Activated CD8-positive, alpha-beta memory T cell treated with anti-CD3 and anti-CD28 coated beads, Interleukin-2, amount 50 U/mL, for 1 hour (primary cell): ENCODE measurements around the gene HCN2.

ENCODE experiments used
- DNase-seq: peaks from one replicate; pipeline ENCODE4 v3.0.0-alpha.2; 2020; ENCODE audit errors: extremely low read depth

Gene HCN2

GRCh38 chr19:589693-590395 lies at the start of gene HCN2:
Gene HCN2, plus strand, starts transcription at chr19:589881. Its CDS starts 65 bp downstream, at chr19:589946.
- no peak for DNase-seq

GRCh38 chr19:540867-541637 lies 48.6 kb upstream of the HCN2 start:
- DNase-seq, result no peak

GRCh38 chr19:541699-542098 lies 48.0 kb upstream of the HCN2 start:
- no peak for DNase-seq

GRCh38 chr19:542173-542866 lies 47.4 kb upstream of the HCN2 start:
- DNase-seq, result no peak

GRCh38 chr19:543910-544608 lies 45.6 kb upstream of the HCN2 start, which contains the start of gene GZMM:
Gene GZMM, plus strand, starts transcription at chr19:544053. Its CDS starts 19 bp downstream, at chr19:544072.
- DNase-seq, result no peak

DNA sequence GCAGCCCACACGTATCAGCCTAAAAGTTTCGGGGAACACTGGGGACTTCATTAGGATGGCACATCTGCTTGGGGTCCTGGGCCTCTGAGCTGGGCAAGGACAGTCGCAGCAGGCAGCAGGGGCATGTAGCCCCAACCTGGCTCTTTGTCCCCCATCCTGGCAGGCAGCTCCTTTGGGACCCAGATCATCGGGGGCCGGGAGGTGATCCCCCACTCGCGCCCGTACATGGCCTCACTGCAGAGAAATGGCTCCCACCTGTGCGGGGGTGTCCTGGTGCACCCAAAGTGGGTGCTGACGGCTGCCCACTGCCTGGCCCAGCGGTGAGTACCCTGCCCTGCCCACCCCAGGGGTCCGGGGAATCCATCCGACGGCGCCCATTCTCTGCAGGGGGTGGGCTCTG lies 42.6 kb upstream of the HCN2 start:
- DNase-seq, result no peak

- no peak for DNase-seq
Observed at GRCh38 chr19:547836-548720, 41.6 kb upstream of the HCN2 start.

GRCh38 chr19:548886-549830 lies 40.5 kb upstream of the HCN2 start:
- no peak for DNase-seq

GRCh38 chr19:554817-555216 lies 34.9 kb upstream of the HCN2 start:
- no peak for DNase-seq

GRCh38 chr19:555474-555808 lies 34.2 kb upstream of the HCN2 start:
- no peak for DNase-seq

GRCh38 chr19:556611-557382 lies 32.9 kb upstream of the HCN2 start:
- DNase-seq, result no peak

GRCh38 chr19:558770-559439 lies 30.8 kb upstream of the HCN2 start:
- no peak for DNase-seq

DNA sequence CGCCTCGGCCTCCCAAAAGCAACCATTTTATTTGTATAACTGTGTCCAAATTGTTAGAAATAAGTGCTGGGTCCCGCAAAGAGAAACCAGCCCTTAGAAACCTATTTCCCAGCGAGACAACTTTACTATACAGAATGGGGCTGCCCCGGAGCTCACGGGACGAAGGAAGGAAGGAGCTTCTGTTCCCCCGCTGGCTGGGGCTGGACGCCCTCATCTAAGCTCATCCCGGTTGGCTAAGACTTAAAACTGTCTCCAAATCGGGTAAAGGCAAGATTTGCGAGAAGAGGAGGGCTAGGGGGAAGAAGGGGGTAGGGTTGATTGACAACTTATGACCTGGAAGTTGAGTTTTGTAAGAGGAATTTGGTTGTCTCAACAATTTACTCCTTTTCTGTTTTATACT lies 29.6 kb upstream of the HCN2 start:
- DNase-seq, result no peak

GRCh38 chr19:566403-566802 lies 23.3 kb upstream of the HCN2 start:
- DNase-seq, result no peak

DNA sequence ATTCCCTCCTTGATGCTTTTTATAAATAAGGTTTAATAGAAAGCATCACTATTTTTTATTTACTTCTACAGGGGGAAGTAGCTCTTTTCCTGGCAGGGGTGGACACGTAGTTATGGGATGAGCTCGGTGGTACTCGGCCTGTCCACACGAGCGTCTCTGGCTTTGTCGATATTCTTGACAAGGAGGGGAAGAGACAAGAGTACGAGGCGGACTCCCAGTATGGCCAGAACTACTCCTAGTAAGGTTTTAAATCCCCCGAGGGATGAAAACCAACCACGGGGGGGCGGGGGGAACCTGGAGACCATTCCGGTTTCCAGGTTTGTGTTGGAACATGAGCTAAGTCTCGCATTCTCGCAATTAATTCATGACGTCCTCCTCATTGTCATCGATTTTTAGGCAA lies 22.8 kb upstream of the HCN2 start:
- no peak for DNase-seq

GRCh38 chr19:567296-567900 lies 22.3 kb upstream of the HCN2 start:
- no peak for DNase-seq

- DNase-seq, result no peak
Observed at GRCh38 chr19:570251-570686, 19.4 kb upstream of the HCN2 start.

DNA sequence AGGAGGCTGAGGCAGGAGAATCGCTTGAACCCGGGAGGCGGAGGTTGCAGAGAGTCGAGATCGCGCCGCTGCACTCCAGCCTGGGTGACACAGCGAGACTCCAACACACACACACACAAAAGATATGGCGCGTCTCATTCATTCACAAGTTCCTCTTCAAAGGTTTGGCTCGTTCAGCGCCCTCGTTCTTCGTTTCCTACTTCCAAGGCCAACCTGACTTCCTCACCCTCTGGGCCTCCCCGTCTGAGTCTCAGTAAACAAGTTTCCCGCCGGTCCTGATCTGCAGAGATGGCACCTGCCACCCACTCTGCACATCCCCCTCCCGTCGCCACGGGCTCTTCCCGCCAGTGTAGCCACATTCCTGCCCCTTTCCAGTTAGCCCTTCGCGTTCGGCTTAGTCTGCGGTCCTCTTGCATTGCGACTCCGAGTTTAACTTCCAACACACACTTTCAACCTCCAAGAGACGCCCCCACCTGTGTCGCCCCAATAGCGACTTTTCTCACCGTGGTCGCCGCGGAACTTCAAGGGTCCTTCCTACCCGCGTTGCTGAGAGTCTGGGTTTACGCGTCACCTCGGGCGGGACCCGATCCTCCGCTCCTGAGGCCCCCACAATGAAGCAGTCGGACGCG lies 18.6 kb upstream of the HCN2 start:
- DNase-seq, result no peak
